Karpas-422 (cell line): ENCODE data around the gene MYMK. TPM values are rescaled to one million over a fixed set of nuclear protein-coding genes. Genes with fewer than 3 reads are reported as not detected.

Experiments used
- DNase-seq: peaks from one replicate; pipeline ENCODE4 v3.0.0-alpha.2; 2015
- H2AFZ ChIP-seq: fragments of 200-600 bp; sonication (generic); 2 replicates; pipeline ENCODE4 v1.6.1; 2014; ENCODE audit warnings: antibody characterized with exemption, low read length, mixed read lengths
- H3K27ac ChIP-seq: fragments of 200-600 bp; sonication (generic); 2 replicates; pipeline ENCODE4 v1.5.1; 2014; ENCODE audit warnings: mild to moderate bottlenecking, low read length, moderate library complexity
- H3K27me3 ChIP-seq: fragments of 200-600 bp; sonication (generic); 2 replicates; pipeline ENCODE4 v1.6.1; 2014; ENCODE audit warnings: low read length, mixed read lengths
- H3K36me3 ChIP-seq: fragments of 200-600 bp; sonication (generic); 2 replicates; pipeline ENCODE4 v1.6.1; 2014; ENCODE audit warnings: low read length, mixed read lengths; ENCODE audit not compliant: insufficient read depth
- H3K4me1 ChIP-seq: fragments of 200-600 bp; sonication (generic); 2 replicates; pipeline ENCODE4 v1.6.1; 2014; ENCODE audit warnings: mild to moderate bottlenecking, low read length, mixed read lengths
- H3K4me2 ChIP-seq: fragments of 200-600 bp; sonication (generic); 2 replicates; pipeline ENCODE4 v1.6.1; 2014; ENCODE audit warnings: low read length, low read depth, mild to moderate bottlenecking; ENCODE audit not compliant: poor library complexity, severe bottlenecking
- H3K4me3 ChIP-seq: fragments of 200-600 bp; sonication (generic); 2 replicates; pipeline ENCODE4 v1.5.1; 2014; ENCODE audit warnings: mild to moderate bottlenecking, antibody characterized with exemption, low read length, mixed read lengths
- H3K79me2 ChIP-seq: fragments of 200-600 bp; sonication (generic); 2 replicates; pipeline ENCODE4 v1.6.1; 2014; ENCODE audit warnings: mild to moderate bottlenecking, low read length, mixed read lengths
- H3K9ac ChIP-seq: fragments of 200-600 bp; sonication (generic); 2 replicates; pipeline ENCODE4 v1.6.0; 2014; ENCODE audit warnings: low read length
- H3K9me2 ChIP-seq: fragments of 200-600 bp; sonication (generic), shearing (Covaris generic); replicated peaks from 2 replicates; pipeline ENCODE4 v1.6.0; 2014; ENCODE audit warnings: mild to moderate bottlenecking, low read length, moderate library complexity; ENCODE audit not compliant: insufficient read depth
- H3K9me3 ChIP-seq: fragments of 300-700, 200-600 bp; sonication (generic); 2 replicates; pipeline ENCODE4 v1.6.1; 2014; ENCODE audit warnings: low read length, mixed read lengths
- H4K20me1 ChIP-seq: fragments of 200-600 bp; sonication (generic); 2 replicates; pipeline ENCODE4 v1.6.1; 2014; ENCODE audit warnings: mild to moderate bottlenecking, antibody characterized with exemption, low read length, low read depth; ENCODE audit not compliant: insufficient read depth
- total RNA-seq: library from RNA; depleted of rRNA; stranded (reverse); fragments of >200 nt; shearing (Covaris generic); gene quantifications from 2 replicates; pipeline ENCODE4 v1.2.3, GENCODE V29; 2014; ENCODE audit warnings: low replicate concordance

MYMK gene
- total RNA-seq, 1 experiment from 2014 or later = not detected

DNA sequence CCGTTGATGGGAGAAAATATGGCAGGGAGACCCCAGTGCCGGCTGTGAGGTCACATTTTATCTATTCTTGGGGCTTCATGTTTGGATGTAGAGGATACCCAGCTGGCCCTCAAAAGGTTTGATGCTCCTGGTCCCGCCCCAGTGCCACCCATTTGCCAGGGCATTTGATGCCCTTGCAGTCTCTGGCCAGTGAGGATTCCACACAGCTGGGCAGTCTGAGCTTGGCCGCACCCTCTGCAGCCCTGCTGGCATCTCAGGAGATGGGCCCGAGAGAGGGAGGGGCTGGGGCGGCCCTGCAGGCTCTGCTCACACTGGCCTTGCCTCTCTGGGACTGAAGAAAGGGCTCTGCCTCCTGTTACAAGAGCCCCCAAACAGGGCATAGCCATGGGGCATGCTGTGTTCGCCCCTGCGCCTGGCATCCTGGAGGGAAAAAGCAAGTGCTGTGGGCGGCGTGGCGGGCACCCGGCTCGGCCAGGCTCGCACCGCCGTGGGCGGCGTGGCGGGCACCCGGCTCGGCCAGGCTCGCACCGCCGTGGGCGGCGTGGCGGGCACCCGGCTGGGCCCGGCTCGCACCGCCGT lies 37.3 kb upstream of the MYMK start:
- Histone ChIP-seq H3K4me1 (no peaks in the 10 kb centered on the region), H3K4me3 (no peak overlapping the region), H4K20me1 (no peaks in the 10 kb centered on the region), H3K27me3 (no peaks in the 10 kb centered on the region), H3K4me2 (no peak overlapping the region), H3K36me3 (no peaks in the 10 kb centered on the region), H3K27ac (no peak overlapping the region), H3K9me3 (no peaks in the 10 kb centered on the region), H3K9ac (no peak overlapping the region), H3K9me2 (no peaks in the 10 kb centered on the region), H3K79me2 (no peaks in the 10 kb centered on the region), H2AFZ (no peak overlapping the region)
- DNase-seq = no peak

DNA sequence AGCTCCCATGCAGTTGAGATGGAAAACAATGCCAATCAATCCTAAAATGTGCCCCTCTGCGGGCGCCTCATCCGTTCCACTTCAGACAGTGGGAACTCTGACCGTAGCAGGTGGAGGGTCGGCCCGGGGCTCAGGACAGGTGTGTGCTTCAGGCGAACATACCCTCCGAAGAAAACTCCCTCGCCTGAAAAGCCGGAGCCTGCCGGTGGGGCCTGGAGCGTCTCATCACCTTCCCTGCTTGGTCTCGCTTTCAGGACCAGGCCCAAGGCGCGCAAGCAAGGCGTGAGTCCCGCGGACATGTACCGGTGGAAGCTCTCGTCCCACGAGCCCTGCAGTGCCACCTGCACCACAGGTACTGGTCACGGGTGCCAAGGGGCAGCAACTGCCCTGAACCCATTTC lies 36.2 kb upstream of the MYMK start:
- H3K4me2 ChIP-seq = no peak overlapping the region
- H4K20me1 ChIP-seq = no peaks in the 10 kb centered on the region
- H2AFZ ChIP-seq = no peak overlapping the region
- H3K4me3 ChIP-seq = no peak overlapping the region
- H3K79me2 ChIP-seq = no peaks in the 10 kb centered on the region
- no peaks in the 10 kb centered on the region for H3K27me3 ChIP-seq
- H3K27ac ChIP-seq = no peak overlapping the region
- H3K9me2 ChIP-seq = no peaks in the 10 kb centered on the region
- no peaks in the 10 kb centered on the region for H3K36me3 ChIP-seq
- no peak for DNase-seq
- no peaks in the 10 kb centered on the region for H3K9me3 ChIP-seq
- H3K4me1 ChIP-seq = no peaks in the 10 kb centered on the region
- no peak overlapping the region for H3K9ac ChIP-seq

DNA sequence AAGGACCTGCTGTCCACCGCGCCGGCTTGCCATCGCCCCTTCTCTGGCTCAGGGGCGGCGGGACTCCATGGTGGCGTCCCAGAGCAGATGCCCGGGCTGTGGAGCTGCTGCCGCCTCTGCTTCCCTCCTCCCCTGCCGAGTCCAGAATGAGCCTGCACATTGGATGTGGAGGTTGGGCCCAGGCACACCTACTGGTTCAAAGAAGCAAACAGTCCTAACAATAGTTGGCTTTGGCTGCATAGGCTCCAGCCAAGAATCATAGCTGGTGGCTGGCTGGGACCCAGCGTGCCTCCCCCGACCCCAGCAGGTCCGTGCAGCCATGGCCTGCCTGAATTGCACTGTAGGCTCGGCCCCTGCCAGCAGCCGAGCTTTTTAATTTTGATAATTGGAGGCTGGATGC lies 35.6 kb upstream of the MYMK start:
- Histone ChIP-seq H2AFZ (no peak overlapping the region), H3K9me3 (no peaks in the 10 kb centered on the region), H3K4me1 (no peaks in the 10 kb centered on the region), H3K36me3 (no peaks in the 10 kb centered on the region), H3K4me2 (no peak overlapping the region), H3K4me3 (no peak overlapping the region), H3K9ac (no peak overlapping the region), H3K9me2 (no peaks in the 10 kb centered on the region), H4K20me1 (no peaks in the 10 kb centered on the region), H3K79me2 (no peaks in the 10 kb centered on the region), H3K27me3 (no peaks in the 10 kb centered on the region), H3K27ac (no peak overlapping the region)
- DNase-seq = no peak

DNA sequence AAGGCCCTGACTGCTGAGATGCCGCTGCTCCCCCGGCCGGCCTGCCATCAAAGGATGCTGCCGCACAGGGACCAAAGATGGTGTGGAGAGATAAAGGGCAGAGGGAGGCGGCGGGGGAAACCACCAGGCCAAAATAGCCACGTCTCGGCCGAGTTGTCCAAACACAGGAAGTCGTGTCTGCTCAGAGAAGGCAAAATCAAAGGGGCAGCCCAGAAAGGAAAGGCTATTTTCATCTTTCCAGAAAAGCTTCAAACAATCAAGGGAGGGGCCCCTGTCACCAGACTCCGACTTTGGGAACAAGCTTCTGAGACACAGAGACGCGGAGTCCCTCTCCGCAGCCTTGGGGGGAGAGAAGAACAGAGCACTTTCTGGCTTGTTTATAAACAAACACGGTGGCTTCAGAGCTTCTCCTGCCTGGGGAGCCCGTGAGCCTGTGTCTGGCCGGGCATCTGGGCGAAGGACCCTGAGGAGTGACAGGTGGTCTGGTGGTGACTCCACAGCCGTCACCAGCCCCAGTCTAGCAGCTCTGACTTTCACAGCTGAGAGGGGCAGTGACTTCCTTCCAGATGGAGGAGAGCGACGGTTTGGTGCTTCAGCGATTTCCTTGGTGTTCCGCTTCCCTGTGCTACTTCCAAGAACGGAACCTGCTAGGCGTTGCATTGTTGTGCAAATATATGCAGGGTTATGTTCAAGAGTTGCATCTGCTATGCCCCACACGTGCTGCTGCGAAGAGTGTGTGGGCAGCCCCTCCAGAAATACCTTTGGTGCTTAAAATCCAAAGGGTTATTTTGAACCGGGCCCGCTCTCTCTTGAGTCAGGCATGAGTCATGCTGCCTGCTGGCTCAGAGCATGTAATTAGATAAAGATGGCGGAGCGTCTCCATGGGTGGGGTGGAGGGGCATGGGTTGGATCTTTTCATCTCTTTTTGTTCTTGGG lies 33.7 kb upstream of the MYMK start:
- H3K79me2 ChIP-seq = no peaks in the 10 kb centered on the region
- no peaks in the 10 kb centered on the region for H3K36me3 ChIP-seq
- no peak overlapping the region for H3K4me3 ChIP-seq
- no peaks in the 10 kb centered on the region for H3K4me1 ChIP-seq
- H3K27ac ChIP-seq = no peak overlapping the region
- no peak overlapping the region for H3K9ac ChIP-seq
- no peaks in the 10 kb centered on the region for H3K27me3 ChIP-seq
- no peak overlapping the region for H2AFZ ChIP-seq
- no peaks in the 10 kb centered on the region for H3K9me2 ChIP-seq
- no peak overlapping the region for H3K4me2 ChIP-seq
- no peak for DNase-seq
- no peaks in the 10 kb centered on the region for H3K9me3 ChIP-seq
- no peaks in the 10 kb centered on the region for H4K20me1 ChIP-seq

DNA sequence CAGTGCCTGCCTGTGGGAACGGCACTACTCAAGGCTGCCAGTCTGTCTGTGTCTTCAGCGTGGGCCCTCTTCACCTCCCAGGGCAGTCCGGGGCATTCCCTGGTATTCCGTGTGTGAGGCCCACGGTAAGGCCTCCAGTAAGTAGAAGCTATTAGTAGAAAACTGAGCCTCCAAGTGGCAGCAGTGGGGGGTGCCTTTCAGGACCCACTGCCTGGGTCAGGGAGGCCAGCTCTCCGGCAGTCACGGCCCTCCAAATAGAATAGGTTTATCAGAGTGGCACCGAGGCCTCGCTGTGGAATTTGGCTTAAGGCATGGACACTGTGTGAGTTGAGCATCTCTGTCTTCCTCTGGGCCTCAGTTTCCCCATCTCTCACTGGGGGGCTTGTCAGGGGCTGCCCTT lies 32.8 kb upstream of the MYMK start:
- Histone ChIP-seq H3K4me3 (no peak overlapping the region), H3K27ac (no peak overlapping the region), H3K4me2 (no peak overlapping the region), H2AFZ (no peak overlapping the region), H4K20me1 (no peaks in the 10 kb centered on the region), H3K27me3 (no peaks in the 10 kb centered on the region), H3K9me3 (no peaks in the 10 kb centered on the region), H3K79me2 (no peaks in the 10 kb centered on the region), H3K36me3 (no peaks in the 10 kb centered on the region), H3K9ac (no peak overlapping the region), H3K9me2 (no peaks in the 10 kb centered on the region), H3K4me1 (no peaks in the 10 kb centered on the region)
- no peak for DNase-seq

DNA sequence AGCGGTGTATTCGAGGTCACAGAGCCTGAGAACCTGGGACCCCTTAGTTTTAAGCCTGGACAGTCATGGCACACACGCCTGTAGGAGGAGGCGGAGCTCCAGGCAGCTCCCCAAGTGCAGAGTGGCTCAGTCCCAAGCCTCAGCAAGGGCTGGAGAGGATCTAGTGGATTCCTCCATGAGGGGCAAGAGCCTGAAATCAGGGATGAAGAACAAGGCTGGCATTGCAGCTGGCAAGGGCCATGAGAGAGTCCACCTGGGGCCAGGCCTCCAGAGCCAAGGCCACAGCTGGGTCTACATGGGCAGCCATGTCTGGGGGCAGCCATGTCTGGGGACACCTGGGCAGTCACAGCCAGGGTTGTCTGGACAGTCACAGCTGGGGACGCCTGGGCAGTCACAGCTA lies 31.6 kb upstream of the MYMK start:
- Histone ChIP-seq H3K4me1 (no peaks in the 10 kb centered on the region), H3K36me3 (no peaks in the 10 kb centered on the region)

DNA sequence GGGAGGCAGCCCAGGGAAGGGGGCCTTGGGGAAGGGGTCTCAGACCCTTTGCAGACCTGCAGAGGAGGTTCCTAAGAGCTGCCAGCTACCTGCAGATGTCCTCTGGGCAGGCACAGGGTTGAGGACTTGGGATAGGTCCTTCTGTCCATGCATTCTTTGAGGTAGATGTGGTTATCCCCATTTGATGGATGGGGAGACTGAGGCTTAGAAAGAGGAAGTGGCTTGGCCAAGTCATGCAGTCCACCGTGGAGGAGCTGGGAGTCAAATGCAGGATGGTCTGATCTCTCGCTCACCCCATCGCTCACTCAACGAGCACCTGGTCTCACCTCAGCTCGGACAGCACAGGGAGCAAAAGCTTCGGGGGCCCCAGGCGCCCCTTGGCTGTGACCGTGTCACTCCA lies 30.0 kb upstream of the MYMK start:
- H3K27ac ChIP-seq = no peak overlapping the region
- no peak overlapping the region for H3K4me2 ChIP-seq
- no peaks in the 10 kb centered on the region for H3K9me2 ChIP-seq
- DNase-seq = no peak
- H2AFZ ChIP-seq = no peak overlapping the region
- H3K4me1 ChIP-seq = no peaks in the 10 kb centered on the region
- H3K79me2 ChIP-seq = no peaks in the 10 kb centered on the region
- no peak overlapping the region for H3K9ac ChIP-seq
- H4K20me1 ChIP-seq = no peaks in the 10 kb centered on the region
- H3K9me3 ChIP-seq = no peaks in the 10 kb centered on the region
- H3K4me3 ChIP-seq = no peak overlapping the region
- H3K36me3 ChIP-seq = no peaks in the 10 kb centered on the region
- no peaks in the 10 kb centered on the region for H3K27me3 ChIP-seq

More for the DNA sequence above, 31.6 kb upstream of the MYMK start:
- H3K79me2 ChIP-seq = no peaks in the 10 kb centered on the region
- H3K9me3 ChIP-seq = no peaks in the 10 kb centered on the region
- no peak overlapping the region for H3K27ac ChIP-seq
- no peak overlapping the region for H3K4me2 ChIP-seq
- no peak for DNase-seq
- no peak overlapping the region for H2AFZ ChIP-seq
- no peak overlapping the region for H3K4me3 ChIP-seq
- H3K9ac ChIP-seq = no peak overlapping the region
- H4K20me1 ChIP-seq = no peaks in the 10 kb centered on the region
- no peaks in the 10 kb centered on the region for H3K9me2 ChIP-seq
- no peaks in the 10 kb centered on the region for H3K27me3 ChIP-seq

DNA sequence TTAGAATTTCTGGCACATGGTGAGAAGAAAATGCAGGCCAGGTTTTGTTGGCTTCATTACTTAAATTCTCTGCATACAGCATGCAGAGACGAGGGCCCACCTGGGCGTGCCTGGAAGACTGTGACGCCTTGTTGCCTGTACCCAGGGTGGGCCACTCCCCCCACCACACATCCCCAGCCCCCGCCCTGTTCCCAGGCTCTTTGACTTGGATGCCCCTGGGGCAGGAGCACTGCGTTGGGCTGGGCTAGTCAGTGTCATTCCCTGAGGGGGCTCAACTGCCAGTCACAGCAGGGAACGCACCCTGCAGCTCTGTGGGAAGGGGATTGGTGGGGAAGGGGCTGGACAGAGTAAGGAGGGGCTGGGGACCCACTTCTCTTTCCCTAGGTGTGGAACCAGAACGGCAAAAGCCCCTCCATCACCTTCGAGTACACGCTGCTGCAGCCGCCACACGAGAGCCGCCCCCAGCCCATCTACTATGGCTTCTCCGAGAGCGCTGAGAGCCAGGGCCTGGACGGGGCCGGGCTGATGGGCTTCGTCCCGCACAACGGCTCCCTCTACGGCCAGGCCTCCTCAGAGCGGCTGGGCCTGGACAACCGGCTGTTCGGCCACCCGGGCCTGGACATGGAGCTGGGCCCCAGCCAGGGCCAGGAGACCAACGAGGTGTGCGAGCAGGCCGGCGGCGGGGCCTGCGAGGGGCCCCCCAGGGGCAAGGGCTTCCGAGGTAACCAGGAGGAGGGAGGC lies 29.4 kb upstream of the MYMK start:
- Histone ChIP-seq H3K27ac (no peak overlapping the region), H3K4me2 (no peak overlapping the region), H2AFZ (no peak overlapping the region), H3K9me2 (no peaks in the 10 kb centered on the region), H4K20me1 (no peaks in the 10 kb centered on the region), H3K4me1 (no peaks in the 10 kb centered on the region), H3K36me3 (no peaks in the 10 kb centered on the region), H3K27me3 (no peaks in the 10 kb centered on the region), H3K9ac (no peak overlapping the region), H3K79me2 (no peaks in the 10 kb centered on the region), H3K9me3 (no peaks in the 10 kb centered on the region), H3K4me3 (no peak overlapping the region)
- DNase-seq = no peak
